Natural killer cell (primary cell): Measurements from ENCODE around the gene SSH2. TPM values are rescaled to one million over a fixed set of nuclear protein-coding genes. Genes with fewer than 3 reads are reported as not detected.

Experiments
- ATAC-seq, 3 donors: fragments of 150-1000 bp in 2 of 3; fragments of 200-7000 bp in 1 of 3; cut with Tn5 transposase; 1 replicate in 1 of 3; 2 replicates in 2 of 3; pipeline ENCODE4 v1.10.0; 2021; ENCODE audit warnings: mild to moderate bottlenecking in 2 of 3, moderate library complexity in 2 of 3
- DNase-seq, 2 donors: peaks; one replicate each; pipeline versions ENCODE4 v3.0.0 to v3.0.0-alpha.2; 2013 to 2021; ENCODE audit warnings: mixed read lengths in 1 of 2
- H3K27ac ChIP-seq: one replicate; pipeline ENCODE4 v1.5.1; 2013; ENCODE audit warnings: mild to moderate bottlenecking, low read length
- H3K27me3 ChIP-seq: one replicate; pipeline ENCODE4 v1.6.1; 2013; ENCODE audit warnings: low read length; ENCODE audit not compliant: control insufficient read depth, insufficient read depth
- H3K36me3 ChIP-seq: one replicate; pipeline ENCODE4 v1.6.1; 2013; ENCODE audit warnings: low read length; ENCODE audit not compliant: control insufficient read depth, insufficient read depth
- H3K4me1 ChIP-seq: one replicate; pipeline ENCODE4 v1.6.1; 2013; ENCODE audit warnings: low read length; ENCODE audit not compliant: control insufficient read depth, insufficient read depth
- H3K4me3 ChIP-seq: one replicate; pipeline ENCODE4 v1.5.1; 2013; ENCODE audit warnings: low read length
- H3K9me3 ChIP-seq: one replicate; pipeline ENCODE4 v1.6.1; 2013; ENCODE audit warnings: low read length; ENCODE audit not compliant: control insufficient read depth, insufficient read depth
- H3K27ac Mint-ChIP-seq, 2 donors: one replicate each; pipeline ENCODE4 v1.8.0; 2022; ENCODE audit warnings: mild to moderate bottlenecking in 2 of 2, mixed read lengths in 2 of 2, moderate library complexity in 1 of 2
- H3K27me3 Mint-ChIP-seq, 2 donors: one replicate each; pipeline ENCODE4 v1.8.0; 2022; ENCODE audit warnings: low read depth in 2 of 2, mixed read lengths in 2 of 2
- H3K36me3 Mint-ChIP-seq: one replicate; pipeline ENCODE4 v1.8.0; 2022; ENCODE audit warnings: mixed read lengths
- H3K4me1 Mint-ChIP-seq, 2 donors: one replicate each; pipeline ENCODE4 v1.8.0; 2022; ENCODE audit warnings: mixed read lengths in 2 of 2
- H3K4me3 Mint-ChIP-seq: one replicate; pipeline ENCODE4 v1.8.0; 2022; ENCODE audit warnings: mild to moderate bottlenecking, moderate library complexity, mixed read lengths
- H3K9me3 Mint-ChIP-seq, 2 donors: one replicate each; pipeline ENCODE4 v1.8.0; 2022; ENCODE audit warnings: mixed read lengths in 2 of 2
- WGBS: methylation state at CpG from one replicate; pipeline ENCODE4 v1.1.7; 2013; ENCODE audit warnings: missing lambda C conversion rate; ENCODE audit not compliant: insufficient coverage; 5-methylcytosine and 5-hydroxymethylcytosine counted together
- intact Hi-C: fragments of 100-400 bp; cut with micrococcal nuclease; formaldehyde crosslinking; loops from one replicate; pipeline ENCODE4 v1.14.2; 2022
- total RNA-seq, 4 donors: library from RNA; stranded (reverse); fragments of 120-200 nt in 1 of 4; gene quantifications; one replicate each; pipeline versions ENCODE4 v1.2.3 to v1.2.4, GENCODE V29; 2013 to 2022
- TF ChIP-seq, protein P1 (sequence below): fragments of 200-600 bp; IDR thresholded peaks from one replicate; pipeline ENCODE4 v1.8.0; 2022; ENCODE audit warnings: antibody characterized with exemption

SSH2 gene
- total RNA-seq, 3 donors from 2014 or later (not counting 1 experiment from before 2014, with no cell fraction given): 124 to 166 (median 144) TPM

DNA sequence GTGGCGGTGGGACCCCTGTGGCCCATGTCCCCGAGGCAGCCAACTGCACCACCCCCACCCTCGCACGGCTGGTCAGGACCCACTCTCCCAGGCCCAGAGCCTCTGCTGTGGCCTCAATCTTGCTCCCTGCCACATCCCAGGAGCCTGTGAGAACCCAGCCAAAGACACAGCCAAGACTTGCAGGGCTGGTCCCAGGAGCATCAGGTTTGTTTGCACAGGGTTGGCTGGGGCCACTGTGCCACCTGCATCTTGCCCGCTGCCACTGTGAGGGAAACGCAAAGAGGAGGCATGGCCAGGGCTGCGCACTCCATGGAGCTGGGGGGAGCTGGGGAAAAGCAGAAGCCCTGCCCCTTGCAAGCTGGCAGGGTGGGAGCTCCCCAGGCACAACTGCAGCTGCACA is 92.5 kb downstream of the SSH2 start:
- ATAC-seq: no peak
- WGBS: 99% methylated on average over 7 of the region's 7 CpGs
- Histone ChIP-seq H3K27me3 (no peaks in the 10 kb centered on the region), H3K36me3 (no peaks in the 10 kb centered on the region), H3K27ac (no peak overlapping the region), H3K4me3 (no peak overlapping the region), H3K4me1 (no peaks in the 10 kb centered on the region), H3K9me3 (no peaks in the 10 kb centered on the region)
- no peak for DNase-seq
- H3K36me3 Mint-ChIP-seq: no peaks in the 10 kb centered on the region
- H3K9me3 Mint-ChIP-seq: no peaks in the 10 kb centered on the region
- no peak overlapping the region for H3K27ac Mint-ChIP-seq
- intact Hi-C loops: no loop called here
- H3K4me3 Mint-ChIP-seq: no peak overlapping the region
- H3K27me3 Mint-ChIP-seq: no peaks in the 10 kb centered on the region
- TF ChIP-seq, protein P1, sequence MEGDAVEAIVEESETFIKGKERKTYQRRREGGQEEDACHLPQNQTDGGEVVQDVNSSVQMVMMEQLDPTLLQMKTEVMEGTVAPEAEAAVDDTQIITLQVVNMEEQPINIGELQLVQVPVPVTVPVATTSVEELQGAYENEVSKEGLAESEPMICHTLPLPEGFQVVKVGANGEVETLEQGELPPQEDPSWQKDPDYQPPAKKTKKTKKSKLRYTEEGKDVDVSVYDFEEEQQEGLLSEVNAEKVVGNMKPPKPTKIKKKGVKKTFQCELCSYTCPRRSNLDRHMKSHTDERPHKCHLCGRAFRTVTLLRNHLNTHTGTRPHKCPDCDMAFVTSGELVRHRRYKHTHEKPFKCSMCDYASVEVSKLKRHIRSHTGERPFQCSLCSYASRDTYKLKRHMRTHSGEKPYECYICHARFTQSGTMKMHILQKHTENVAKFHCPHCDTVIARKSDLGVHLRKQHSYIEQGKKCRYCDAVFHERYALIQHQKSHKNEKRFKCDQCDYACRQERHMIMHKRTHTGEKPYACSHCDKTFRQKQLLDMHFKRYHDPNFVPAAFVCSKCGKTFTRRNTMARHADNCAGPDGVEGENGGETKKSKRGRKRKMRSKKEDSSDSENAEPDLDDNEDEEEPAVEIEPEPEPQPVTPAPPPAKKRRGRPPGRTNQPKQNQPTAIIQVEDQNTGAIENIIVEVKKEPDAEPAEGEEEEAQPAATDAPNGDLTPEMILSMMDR: no peak
- H3K4me1 Mint-ChIP-seq: peaks cover 0 to 6% of the 10 kb centered on the region in 2 donors

DNA sequence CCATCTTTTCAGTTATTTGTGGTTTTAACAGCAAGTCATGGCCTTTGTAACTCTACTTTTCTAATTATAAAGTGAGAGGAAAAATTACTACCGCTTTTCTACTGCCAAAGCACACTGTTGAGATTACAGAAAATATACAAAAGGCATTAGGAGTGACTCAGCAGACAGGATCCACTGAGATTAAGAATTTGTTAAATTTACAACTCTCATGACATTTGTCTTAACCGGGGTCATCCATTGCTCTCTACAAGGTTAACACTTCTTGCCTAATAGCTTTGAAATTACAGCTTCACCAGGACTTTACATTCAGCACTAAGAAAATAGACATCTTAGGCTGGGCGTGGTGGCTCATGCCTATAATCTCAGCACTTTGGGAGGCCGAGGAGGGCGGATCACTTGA is 93.4 kb downstream of the SSH2 start:
- Mint-ChIP-seq H3K27ac (no peak overlapping the region), H3K4me3 (no peak overlapping the region), H3K36me3 (no peaks in the 10 kb centered on the region), H3K4me1 (peaks cover 0 to 6% of the 10 kb centered on the region in 2 donors), H3K27me3 (no peaks in the 10 kb centered on the region), H3K9me3 (no peaks in the 10 kb centered on the region)
- Histone ChIP-seq H3K36me3 (no peaks in the 10 kb centered on the region), H3K27ac (no peak overlapping the region), H3K27me3 (no peaks in the 10 kb centered on the region), H3K9me3 (no peaks in the 10 kb centered on the region), H3K4me1 (no peaks in the 10 kb centered on the region), H3K4me3 (no peak overlapping the region)
- TF ChIP-seq, protein P1: no peak
- ATAC-seq (no peak), DNase-seq (no peak)
- WGBS: 77% methylated on average over 4 of the region's 5 CpGs
- intact Hi-C loops: no loop called here

DNA sequence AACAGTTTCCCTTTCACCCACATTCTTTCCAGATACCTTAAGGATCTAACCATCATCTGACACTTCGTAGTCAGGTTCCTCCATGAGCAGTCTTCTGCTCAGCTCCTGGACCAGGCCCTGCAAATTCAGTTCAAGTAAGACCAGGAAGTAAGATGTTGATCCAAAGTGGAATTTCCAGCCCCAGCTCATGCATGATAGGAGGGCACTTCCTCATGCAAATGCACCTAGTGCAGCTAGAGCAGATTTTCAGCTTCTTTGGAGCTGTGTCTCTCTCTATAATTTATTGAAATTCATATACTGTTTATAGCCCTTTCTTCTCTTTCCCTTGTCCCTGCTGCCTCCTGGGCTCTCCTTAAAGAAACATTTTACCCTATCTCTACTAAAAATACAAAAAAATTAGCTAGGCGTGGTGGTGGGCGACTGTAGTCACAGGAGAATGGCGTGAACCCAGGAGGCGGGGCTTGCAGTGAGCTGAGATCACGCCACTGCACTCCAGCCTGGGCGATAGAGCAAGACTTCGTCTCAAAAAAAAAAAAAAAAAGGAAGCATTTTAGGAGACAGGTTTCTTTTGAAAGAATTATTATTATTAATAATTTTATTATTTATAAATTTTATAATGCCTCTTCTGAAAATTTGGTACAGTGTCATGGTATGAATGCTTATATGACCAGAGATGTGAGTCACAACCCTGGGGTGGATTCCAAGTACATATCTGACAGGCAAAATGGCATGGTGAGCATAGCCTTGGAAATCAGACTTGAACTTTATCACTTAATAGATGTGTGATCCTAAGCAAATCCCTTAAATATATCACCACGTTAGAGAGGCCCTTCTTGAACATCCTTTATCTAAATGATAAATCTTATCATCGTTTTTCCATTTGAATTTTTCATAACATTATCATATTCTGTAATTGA is 94.3 kb downstream of the SSH2 start:
- 87% methylated on average over 6 of the region's 10 CpGs for WGBS
- no peaks in the 10 kb centered on the region for H3K4me1 ChIP-seq
- intact Hi-C loops: no loop called here
- no peaks in the 10 kb centered on the region for H3K36me3 ChIP-seq
- H3K27ac ChIP-seq: no peak overlapping the region
- ATAC-seq (no peak), DNase-seq (no peak)
- no peaks in the 10 kb centered on the region for H3K9me3 ChIP-seq
- Mint-ChIP-seq H3K4me3 (no peak overlapping the region), H3K9me3 (no peaks in the 10 kb centered on the region), H3K4me1 (peaks cover 6 to 8% of the 10 kb centered on the region in 2 donors), H3K27ac (no peak overlapping the region), H3K36me3 (no peaks in the 10 kb centered on the region), H3K27me3 (no peaks in the 10 kb centered on the region)
- H3K27me3 ChIP-seq: no peaks in the 10 kb centered on the region
- TF ChIP-seq, protein P1: no peak
- no peak overlapping the region for H3K4me3 ChIP-seq
